Measurements from ENCODE around the gene PTF1A. TPM values are rescaled to one million over a fixed set of nuclear protein-coding genes. Genes with fewer than 3 reads are reported as not detected.

Gene PTF1A
- total and polyA plus RNA-seq, 8 donors, result 16.8 to 70.8 (median 45.4) TPM

- FAIRE-seq (no peak), DNase-seq (peak in 3 of 6 donors; percentile 18 to 50 (median 34)), ATAC-seq (peak in 2 of 4 donors; percentile 3 to 5)
- no peaks in the 10 kb centered on the region for H3K27me3 ChIP-seq
- intact Hi-C loops (cut with DNase I), result no loop called here
- 9 to 11% methylated on average over 36 of the region's 36 CpGs for WGBS, 2 donors
- H3K27ac ChIP-seq, result peak overlapping the region; percentile 76 to 95 (median 84)
- H3K9me3 ChIP-seq, result no peaks in the 10 kb centered on the region
- TF ChIP-seq CTCF (IDR thresholded peaks at IDR 0.05), result no peak
- H3K36me3 ChIP-seq, result no peaks in the 10 kb centered on the region
- H3K4me1 ChIP-seq, result peaks cover under 1 to 13% (median 11%) of the 10 kb centered on the region in 3 donors
- H3K4me3 ChIP-seq, result peak overlapping the region; percentile 42 to 67 (median 56)
These were observed 994 bp upstream of the PTF1A start for GRCh38 chr10:23190872-23191763.

DNA sequence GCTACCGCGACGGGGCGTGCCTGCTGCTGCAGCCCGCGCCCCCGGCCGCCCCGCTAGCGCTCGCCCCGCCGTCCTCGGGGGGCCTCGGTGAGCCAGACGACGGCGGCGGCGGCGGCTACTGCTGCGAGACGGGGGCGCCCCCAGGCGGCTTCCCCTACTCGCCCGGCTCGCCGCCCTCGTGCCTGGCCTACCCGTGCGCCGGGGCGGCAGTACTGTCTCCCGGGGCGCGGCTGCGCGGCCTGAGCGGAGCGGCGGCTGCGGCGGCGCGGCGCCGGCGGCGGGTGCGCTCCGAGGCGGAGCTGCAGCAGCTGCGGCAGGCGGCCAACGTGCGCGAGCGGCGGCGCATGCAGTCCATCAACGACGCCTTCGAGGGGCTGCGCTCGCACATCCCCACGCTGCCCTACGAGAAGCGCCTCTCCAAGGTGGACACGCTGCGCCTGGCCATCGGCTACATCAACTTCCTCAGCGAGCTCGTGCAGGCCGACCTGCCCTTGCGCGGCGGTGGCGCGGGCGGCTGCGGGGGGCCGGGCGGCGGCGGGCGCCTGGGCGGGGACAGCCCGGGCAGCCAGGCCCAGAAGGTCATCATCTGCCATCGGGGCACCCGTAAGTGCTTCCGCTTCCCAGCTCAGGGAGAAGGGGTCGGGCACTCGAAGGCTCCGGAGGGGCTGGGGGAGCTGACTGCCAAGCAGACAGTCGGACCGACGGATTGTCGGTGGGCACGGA, 761 bp downstream of the PTF1A start:
- intact Hi-C loops (cut with DNase I), result no loop called here
- peaks cover 3 to 9% (median 9%) of the 10 kb centered on the region in 3 donors for H3K4me1 ChIP-seq
- H3K9me3 ChIP-seq, result no peaks in the 10 kb centered on the region
- no peaks in the 10 kb centered on the region for H3K27me3 ChIP-seq
- peak overlapping the region; percentile 42 to 67 (median 56) for H3K4me3 ChIP-seq
- no peaks in the 10 kb centered on the region for H3K36me3 ChIP-seq
- WGBS, 2 donors, result 1% methylated on average over 52 to 100 of the region's 100 CpGs
- peak; percentile 43 to 83 (median 62) for DNase-seq
- TF ChIP-seq CTCF (IDR thresholded peaks at IDR 0.05), result no peak
- peak in 3 of 4 donors; percentile 11 to 44 (median 14) for ATAC-seq
- FAIRE-seq, result no peak
- H3K27ac ChIP-seq, result peak overlapping the region; percentile 76 to 95 (median 84)

DNA sequence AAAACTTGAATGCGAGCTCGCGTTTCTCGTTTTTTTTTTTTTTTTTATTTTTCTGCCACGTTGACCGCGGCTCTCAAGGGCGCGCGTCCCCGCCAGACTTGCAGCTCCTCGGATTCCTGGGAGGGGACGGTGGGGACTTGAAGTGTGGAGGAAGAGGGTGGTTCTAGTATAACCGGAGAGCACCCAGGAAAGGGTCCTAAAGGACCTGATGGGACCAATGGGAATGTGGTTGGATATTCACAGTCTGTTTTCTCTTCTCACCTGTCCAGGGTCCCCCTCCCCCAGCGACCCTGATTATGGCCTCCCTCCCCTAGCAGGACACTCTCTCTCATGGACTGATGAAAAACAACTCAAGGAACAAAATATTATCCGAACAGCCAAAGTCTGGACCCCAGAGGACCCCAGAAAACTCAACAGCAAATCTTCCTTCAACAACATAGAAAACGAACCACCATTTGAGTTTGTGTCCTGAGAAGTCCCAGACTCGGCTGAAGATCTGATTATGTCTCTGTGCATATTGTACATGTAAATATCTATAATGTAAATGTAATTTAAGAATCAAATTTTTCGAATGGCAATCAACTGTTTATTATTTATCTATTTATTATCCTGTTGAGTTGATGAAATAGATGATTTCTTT, 1.4 kb downstream of the PTF1A start:
- intact Hi-C loops (cut with DNase I), result no loop called here
- no peak for ATAC-seq
- Histone ChIP-seq H3K4me1 (peaks cover 6 to 11% (median 7%) of the 10 kb centered on the region in 3 donors), H3K4me3 (peak overlapping the region; percentile 35 to 67 (median 56)), H3K9me3 (no peaks in the 10 kb centered on the region), H3K36me3 (no peaks in the 10 kb centered on the region), H3K27ac (peak overlapping the region; percentile 3 to 95 (median 63)), H3K27me3 (no peaks in the 10 kb centered on the region)
- TF ChIP-seq CTCF (IDR thresholded peaks at IDR 0.05), result no peak
- DNase-seq, result peak in 1 of 6 donors; percentile 30
- no peak for FAIRE-seq
- WGBS, 2 donors, result 7 to 14% methylated on average over 18 to 19 of the region's 19 CpGs

DNA sequence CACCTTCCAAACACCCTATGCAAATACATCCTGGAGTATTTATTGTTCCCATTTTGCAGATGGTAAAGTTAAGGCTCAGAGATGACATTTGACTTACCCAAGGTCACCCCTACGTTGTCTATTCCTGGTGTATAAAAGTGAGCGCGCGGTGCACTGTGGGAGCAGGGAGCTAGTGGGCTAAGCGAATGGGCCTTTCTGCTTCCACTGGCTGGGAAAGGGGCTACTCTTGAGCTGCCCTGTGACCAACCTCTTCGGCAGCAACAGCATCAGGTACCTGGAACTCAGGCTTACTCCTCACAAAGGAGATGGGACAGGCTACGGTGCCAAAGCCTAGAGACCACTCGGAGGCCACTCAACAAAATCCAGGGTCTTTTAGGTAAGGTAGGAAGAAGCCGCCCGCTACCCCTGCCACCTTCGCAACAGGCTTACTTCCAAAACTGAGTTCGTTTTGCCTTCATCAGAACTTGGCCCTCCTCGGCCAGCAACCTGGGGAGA, 2.4 kb downstream of the PTF1A start:
- Histone ChIP-seq H3K36me3 (no peaks in the 10 kb centered on the region), H3K27ac (peak overlapping the region; percentile 55 to 95 (median 76)), H3K27me3 (no peaks in the 10 kb centered on the region), H3K4me3 (peak overlapping the region; percentile 12 to 67 (median 56)), H3K9me3 (no peaks in the 10 kb centered on the region), H3K4me1 (peaks cover 6 to 11% (median 7%) of the 10 kb centered on the region in 3 donors)
- no peak for TF ChIP-seq CTCF (IDR thresholded peaks at IDR 0.05)
- 27 to 28% methylated on average over 13 of the region's 13 CpGs for WGBS, 2 donors
- no peak for FAIRE-seq
- ATAC-seq, result no peak
- intact Hi-C loops (cut with DNase I), result no loop called here
- DNase-seq, result peak in 2 of 6 donors; percentile 25 to 34
